Lower leg skin (tissue), 3 donors: ENCODE measurements around the gene CNOT10.

Experiments used
- CTCF ChIP-seq, 3 donors: fragments of 450-650 bp; IDR thresholded peaks; one replicate each; pipeline ENCODE4 v1.5.1; 2016; ENCODE audit warnings: antibody characterized with exemption in 3 of 3, mild to moderate bottlenecking in 3 of 3, moderate library complexity in 2 of 3
- POLR2A ChIP-seq, 2 donors: fragments of 450-650 bp; IDR thresholded peaks; one replicate each; pipeline ENCODE4 v1.6.1; 2016 to 2017; ENCODE audit warnings: antibody characterized with exemption in 2 of 2, mild to moderate bottlenecking in 1 of 2, moderate library complexity in 1 of 2

- TF ChIP-seq CTCF (IDR thresholded peaks at IDR 0.05) (no peak), POLR2A (IDR thresholded peaks at IDR 0.05) (no peak)
These were observed 3.2 kb upstream of the CNOT10 start for GRCh38 chr3:32681811-32682210.
